Measurements from ENCODE around the gene NR1H3.

The NR1H3 gene

GRCh38 chr11:47244448-47245350, 13.1 kb upstream of the NR1H3 start:
- no peak for TF ChIP-seq CTCF (IDR thresholded peaks at IDR 0.05)
- Histone ChIP-seq H3K9me3 (no peaks in the 10 kb centered on the region), H3K36me3 (peaks cover 48 to 64% (median 59%) of the 10 kb centered on the region in 3 donors), H3K27ac (no peak overlapping the region), H3K4me3 (no peak overlapping the region), H3K27me3 (no peaks in the 10 kb centered on the region), H3K4me1 (peaks cover 0 to 25% (median 17%) of the 10 kb centered on the region in 4 donors)
- no peak for DNase-seq
- intact Hi-C loops (cut with DNase I; ENCODE audit: low total_unique reads): no loop called here

- peaks cover 0 to 29% (median 18%) of the 10 kb centered on the region in 4 donors for H3K4me1 ChIP-seq
- no peaks in the 10 kb centered on the region for H3K9me3 ChIP-seq
- peaks cover 44 to 53% (median 48%) of the 10 kb centered on the region in 3 donors for H3K36me3 ChIP-seq
- intact Hi-C loops (cut with DNase I; ENCODE audit: low total_unique reads): no loop called here
- H3K27ac ChIP-seq: no peak overlapping the region
- H3K27me3 ChIP-seq: no peaks in the 10 kb centered on the region
- no peak for TF ChIP-seq CTCF (IDR thresholded peaks at IDR 0.05)
- H3K4me3 ChIP-seq: no peak overlapping the region
- DNase-seq: no peak
These were observed 12.0 kb upstream of the NR1H3 start for GRCh38 chr11:47245611-47246357.

- intact Hi-C loops (cut with DNase I; ENCODE audit: low total_unique reads): no loop called here
- H3K36me3 ChIP-seq: peaks cover 31 to 36% (median 36%) of the 10 kb centered on the region in 3 donors
- H3K4me1 ChIP-seq: peaks cover 0 to 29% (median 18%) of the 10 kb centered on the region in 4 donors
- H3K27ac ChIP-seq: no peak overlapping the region
- H3K4me3 ChIP-seq: peak overlapping the region in 1 of 2 donors; percentile 87
- no peak for DNase-seq
- H3K27me3 ChIP-seq: no peaks in the 10 kb centered on the region
- TF ChIP-seq CTCF (IDR thresholded peaks at IDR 0.05): no peak
- H3K9me3 ChIP-seq: no peaks in the 10 kb centered on the region
These were observed 10.3 kb upstream of the NR1H3 start for GRCh38 chr11:47247502-47247901.

GRCh38 chr11:47248304-47248663, 9.5 kb upstream of the NR1H3 start:
- no peaks in the 10 kb centered on the region for H3K27me3 ChIP-seq
- peak overlapping the region; percentile 69 to 87 for H3K4me3 ChIP-seq
- peaks cover 23 to 28% (median 28%) of the 10 kb centered on the region in 3 donors for H3K36me3 ChIP-seq
- intact Hi-C loops (cut with DNase I; ENCODE audit: low total_unique reads): no loop called here
- no peak for DNase-seq
- H3K9me3 ChIP-seq: no peaks in the 10 kb centered on the region
- H3K27ac ChIP-seq: peak overlapping the region; percentile 83 to 88
- H3K4me1 ChIP-seq: peaks cover 0 to 30% (median 18%) of the 10 kb centered on the region in 4 donors
- no peak for TF ChIP-seq CTCF (IDR thresholded peaks at IDR 0.05)

GRCh38 chr11:47248664-47249377, 9.0 kb upstream of the NR1H3 start, which contains the start of gene ACP2:
Gene ACP2 (minus strand): TSS chr11:47248814. CDS start chr11:47248789, 25 bp downstream.
- H3K27ac ChIP-seq: peak within 1 kb of the TSS; percentile 83 to 88
- H3K4me3 ChIP-seq: peak within 1 kb of the TSS; percentile 69 to 87
- peaks cover 17 to 23% (median 22%) of the 10 kb centered on the region in 3 donors for H3K36me3 ChIP-seq
- no peaks in the 10 kb centered on the region for H3K9me3 ChIP-seq
- peak in 1 of 2 experiments; percentile 26 for TF ChIP-seq CTCF (IDR thresholded peaks at IDR 0.05)
- intact Hi-C loops (cut with DNase I; ENCODE audit: low total_unique reads): no loop called here
- DNase-seq: peak; percentile 91 to 93
- peaks cover 0 to 35% (median 18%) of the 10 kb centered on the region in 4 donors for H3K4me1 ChIP-seq
- no peaks in the 10 kb centered on the region for H3K27me3 ChIP-seq
